Endothelial cell of umbilical vein (primary cell): Measurements from ENCODE around the gene TENM4. TPM values are rescaled to one million over a fixed set of nuclear protein-coding genes. Genes with fewer than 3 reads are reported as not detected.

Experiments used
- BruUV-seq: library from RNA; stranded (reverse); fragments of 400-500 nt; replicated peaks from 2 replicates; lab custom pipeline; 2021; lab: Mats Ljungman, UMichigan
- CTCF ChIA-PET: fragments of 300-600, 350-600 bp; sonication (Branson Sonifier 250); formaldehyde crosslinking; loops from one replicate; lab custom pipeline; 2021; ENCODE audit warnings: antibody characterized with exemption, inconsistent platforms; lab: Charles Lee
- POLR2A ChIA-PET: fragments of 300-600, 350-600 bp; sonication (Branson Sonifier 250); formaldehyde crosslinking; loops from one replicate; lab custom pipeline; 2021; ENCODE audit warnings: antibody characterized with exemption, inconsistent platforms; lab: Charles Lee
- DNase-seq: peaks from one replicate; pipeline ENCODE4 v3.0.0-alpha.2; 2011; ENCODE audit warnings: low read depth, low spot score
- FAIRE-seq: peaks from 2 replicates; lab custom pipeline; 2011; peaks lifted over from hg19 to GRCh38; lab: Jason Lieb, UNC
- H2AFZ ChIP-seq: 2 replicates; pipeline ENCODE4 v1.6.0; 2012; ENCODE audit warnings: low read depth, low read length, control low read depth, inconsistent platforms
- H3K27ac ChIP-seq: 2 replicates; pipeline ENCODE4 v1.5.1; 2011; ENCODE audit warnings: low read depth, mild to moderate bottlenecking, control low read depth, low read length, moderate library complexity; ENCODE audit not compliant: insufficient read depth
- H3K27me3 ChIP-seq, 2 experiments: 2 replicates each; pipeline versions ENCODE4 v1.6.0 to v1.6.1; 2011; ENCODE audit warnings: low read length in 2 of 2, mixed read lengths in 1 of 2; ENCODE audit not compliant: control insufficient read depth in 2 of 2, insufficient read depth in 2 of 2
- H3K36me3 ChIP-seq, 2 experiments: 2 replicates in 1 of 2; 3 replicates in 1 of 2; pipeline ENCODE4 v1.5.1; 2011; ENCODE audit warnings: low read length in 2 of 2, mild to moderate bottlenecking in 1 of 2, moderate library complexity in 1 of 2; ENCODE audit not compliant: control insufficient read depth in 2 of 2, insufficient read depth in 2 of 2; ENCODE audit errors: extremely low read depth in 1 of 2
- H3K4me1 ChIP-seq: 3 replicates; pipeline ENCODE4 v1.5.1; 2011; ENCODE audit warnings: mild to moderate bottlenecking, low read length; ENCODE audit not compliant: control insufficient read depth, insufficient read depth; ENCODE audit errors: extremely low read depth
- H3K4me2 ChIP-seq: 2 replicates; pipeline ENCODE4 v1.6.1; 2011; ENCODE audit warnings: low read length, control low read depth, mixed read lengths; ENCODE audit not compliant: insufficient read depth
- H3K4me3 ChIP-seq, 3 experiments: fragments of 200-600 bp in 1 of 3; sonication (generic), shearing (Covaris generic) in 1 of 3; replicated peaks in 1 of 3; 2 replicates each; pipeline ENCODE4 v1.5.1; 2011 to 2016; ENCODE audit warnings: control low read depth in 3 of 3, low read length in 3 of 3, mild to moderate bottlenecking in 2 of 3, inconsistent platforms in 1 of 3, low read depth in 1 of 3, moderate library complexity in 1 of 3; ENCODE audit not compliant: insufficient read depth in 1 of 3
- H3K79me2 ChIP-seq: 2 replicates; pipeline ENCODE4 v1.6.0; 2012; ENCODE audit warnings: low read length, inconsistent platforms; ENCODE audit not compliant: control insufficient read depth, insufficient read depth
- H3K9ac ChIP-seq: replicated peaks from 2 replicates; pipeline ENCODE3; 2011; ENCODE audit warnings: low read length, control low read depth; ENCODE audit not compliant: insufficient read depth; ENCODE audit errors: extremely low read depth
- H3K9me1 ChIP-seq: replicated peaks from 3 replicates; pipeline ENCODE4 v1.6.0; 2011; ENCODE audit warnings: mild to moderate bottlenecking, low read length; ENCODE audit not compliant: control insufficient read depth, insufficient read depth; ENCODE audit errors: extremely low read depth
- H3K9me3 ChIP-seq: replicated peaks from 2 replicates; pipeline ENCODE4 v1.5.1; 2012; ENCODE audit warnings: low read length, inconsistent platforms; ENCODE audit not compliant: control insufficient read depth, insufficient read depth
- H4K20me1 ChIP-seq: replicated peaks from 2 replicates; pipeline ENCODE3; 2011; ENCODE audit warnings: mild to moderate bottlenecking, low read length; ENCODE audit not compliant: control insufficient read depth, insufficient read depth; ENCODE audit errors: extremely low read depth
- EZH2 ChIP-seq: IDR thresholded peaks from 2 replicates; pipeline ENCODE4 v1.6.1; 2012; ENCODE audit warnings: borderline replicate concordance, low read depth, mild to moderate bottlenecking, moderate library complexity, low read length, inconsistent platforms; ENCODE audit not compliant: severe bottlenecking
- FOS ChIP-seq: IDR thresholded peaks from 2 replicates; pipeline ENCODE4 v1.6.1; 2011; ENCODE audit warnings: mild to moderate bottlenecking, low read length, moderate library complexity, borderline replicate concordance; ENCODE audit not compliant: insufficient read depth
- GATA2 ChIP-seq: IDR thresholded peaks from 2 replicates; pipeline ENCODE4 v1.7.0; 2011; ENCODE audit warnings: low read depth, mild to moderate bottlenecking, moderate library complexity, mixed read lengths, low read length; ENCODE audit not compliant: insufficient read length, insufficient read depth
- JUN ChIP-seq: IDR thresholded peaks from 2 replicates; pipeline ENCODE4 v1.6.1; 2011; ENCODE audit warnings: borderline replicate concordance, low read depth; ENCODE audit not compliant: insufficient read length, insufficient read depth
- MAX ChIP-seq: IDR thresholded peaks from 2 replicates; pipeline ENCODE4 v1.6.1; 2011; ENCODE audit not compliant: insufficient read depth, insufficient read length
- MYC ChIP-seq: IDR thresholded peaks from one replicate; pipeline ENCODE4 v1.6.1; 2011; ENCODE audit warnings: mild to moderate bottlenecking, low read depth, low read length
- POLR2A ChIP-seq: IDR thresholded peaks from 2 replicates; pipeline ENCODE4 v1.6.1; 2012; ENCODE audit warnings: low read depth, mild to moderate bottlenecking, control low read depth, low read length
- POLR2AphosphoS5 ChIP-seq: IDR thresholded peaks from 2 replicates; pipeline ENCODE4 v1.6.1; 2012; ENCODE audit warnings: low read depth, mild to moderate bottlenecking, control low read depth, low read length, moderate library complexity; ENCODE audit not compliant: insufficient read depth
- dilution Hi-C: fragments of 300-500 bp; cut with MboI; formaldehyde crosslinking; loops from one replicate; pipeline ENCODE4 v1.15.0; 2019; ENCODE audit warnings: low sequenced_read_pairs; ENCODE audit not compliant: extremely low pct_ligation_motif_present
- intact Hi-C: fragments of 100-400 bp; cut with micrococcal nuclease; formaldehyde crosslinking; loops from one replicate; pipeline ENCODE4 v1.10.0; 2022
- polyA plus RNA-seq, 4 experiments: library from polyadenylated mRNA; depleted of rRNA in 3 of 4; stranded (reverse) in 3 of 4; unstranded in 1 of 4; fragments of >200 nt; gene quantifications; 2 replicates each; pipeline versions ENCODE4 v1.2.1 to v1.2.3, GENCODE V29; 2011 to 2012; ENCODE audit warnings: missing spikeins in 1 of 4
- total RNA-seq: library from RNA; stranded (reverse); gene quantifications from 2 replicates; pipeline ENCODE4 v1.2.3, GENCODE V29; 2021
- TF ChIP-seq, protein P1 (sequence below), 2 donors: IDR thresholded peaks; 1 replicate in 1 of 2; 2 replicates in 1 of 2; pipeline ENCODE4 v1.5.1; 2011; ENCODE audit warnings: low read length in 2 of 2, mild to moderate bottlenecking in 2 of 2, moderate library complexity in 2 of 2, control low read depth in 1 of 2, inconsistent platforms in 1 of 2, low read depth in 1 of 2; ENCODE audit not compliant: insufficient read depth in 1 of 2; ENCODE audit errors: extremely low read depth in 1 of 2

The TENM4 gene
- total and polyA plus RNA-seq, 2 donors (not counting 3 experiments of a cell fraction or from before 2014, with no cell fraction given) = 0.06 to 0.27 TPM

GRCh38 chr11:79019975-79020374, 420.9 kb downstream of the TENM4 start:
- POLR2A ChIA-PET = no interaction called here
- H4K20me1 ChIP-seq = no peaks in the 10 kb centered on the region
- H3K4me1 ChIP-seq = peaks cover 17% of the 10 kb centered on the region
- CTCF ChIA-PET = interaction anchor here (0.5 kb wide), 1 partner anchor 483 kb away, joined by 3 read pairs; no protein-coding TSS in a partner anchor
- no peaks in the 10 kb centered on the region for H3K79me2 ChIP-seq
- no TSS peak for BruUV-seq
- FAIRE-seq (no peak), DNase-seq (no peak)
- H3K4me3 ChIP-seq = no peak overlapping the region
- no peaks in the 10 kb centered on the region for H3K36me3 ChIP-seq
- no peak overlapping the region for H3K9ac ChIP-seq
- no peak overlapping the region for H2AFZ ChIP-seq
- TF ChIP-seq POLR2AphosphoS5 = no peak
- no peak for TF ChIP-seq GATA2
- no peak for TF ChIP-seq FOS
- no peak for TF ChIP-seq POLR2A
- no peak for TF ChIP-seq EZH2
- TF ChIP-seq MYC = no peak
- TF ChIP-seq, protein P1, sequence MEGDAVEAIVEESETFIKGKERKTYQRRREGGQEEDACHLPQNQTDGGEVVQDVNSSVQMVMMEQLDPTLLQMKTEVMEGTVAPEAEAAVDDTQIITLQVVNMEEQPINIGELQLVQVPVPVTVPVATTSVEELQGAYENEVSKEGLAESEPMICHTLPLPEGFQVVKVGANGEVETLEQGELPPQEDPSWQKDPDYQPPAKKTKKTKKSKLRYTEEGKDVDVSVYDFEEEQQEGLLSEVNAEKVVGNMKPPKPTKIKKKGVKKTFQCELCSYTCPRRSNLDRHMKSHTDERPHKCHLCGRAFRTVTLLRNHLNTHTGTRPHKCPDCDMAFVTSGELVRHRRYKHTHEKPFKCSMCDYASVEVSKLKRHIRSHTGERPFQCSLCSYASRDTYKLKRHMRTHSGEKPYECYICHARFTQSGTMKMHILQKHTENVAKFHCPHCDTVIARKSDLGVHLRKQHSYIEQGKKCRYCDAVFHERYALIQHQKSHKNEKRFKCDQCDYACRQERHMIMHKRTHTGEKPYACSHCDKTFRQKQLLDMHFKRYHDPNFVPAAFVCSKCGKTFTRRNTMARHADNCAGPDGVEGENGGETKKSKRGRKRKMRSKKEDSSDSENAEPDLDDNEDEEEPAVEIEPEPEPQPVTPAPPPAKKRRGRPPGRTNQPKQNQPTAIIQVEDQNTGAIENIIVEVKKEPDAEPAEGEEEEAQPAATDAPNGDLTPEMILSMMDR (IDR thresholded peaks at IDR 0.05; ENCODE audit: extremely low read depth in 1 of 2, insufficient read depth in 1 of 2, low read depth in 1 of 2, low read length in 2 of 2) = no peak
- TF ChIP-seq MAX = no peak
- no peak for TF ChIP-seq JUN
- H3K4me2 ChIP-seq = no peak overlapping the region
- H3K27me3 ChIP-seq = peaks cover 0 to 2% of the 10 kb centered on the region in 2 experiments
- H3K27ac ChIP-seq = no peak overlapping the region
- intact Hi-C loops = no loop called here
- dilution Hi-C loops = no loop called here
- H3K9me3 ChIP-seq = no peaks in the 10 kb centered on the region
- H3K9me1 ChIP-seq = no peaks in the 10 kb centered on the region
